GM18526 (cell line): ENCODE measurements around the gene CXCL8.

Experiments
- POLR2A ChIP-seq: IDR thresholded peaks from 3 replicates; pipeline ENCODE4 v1.6.1; 2011; ENCODE audit not compliant: insufficient read length; ENCODE audit errors: extremely low read depth

Gene CXCL8

DNA sequence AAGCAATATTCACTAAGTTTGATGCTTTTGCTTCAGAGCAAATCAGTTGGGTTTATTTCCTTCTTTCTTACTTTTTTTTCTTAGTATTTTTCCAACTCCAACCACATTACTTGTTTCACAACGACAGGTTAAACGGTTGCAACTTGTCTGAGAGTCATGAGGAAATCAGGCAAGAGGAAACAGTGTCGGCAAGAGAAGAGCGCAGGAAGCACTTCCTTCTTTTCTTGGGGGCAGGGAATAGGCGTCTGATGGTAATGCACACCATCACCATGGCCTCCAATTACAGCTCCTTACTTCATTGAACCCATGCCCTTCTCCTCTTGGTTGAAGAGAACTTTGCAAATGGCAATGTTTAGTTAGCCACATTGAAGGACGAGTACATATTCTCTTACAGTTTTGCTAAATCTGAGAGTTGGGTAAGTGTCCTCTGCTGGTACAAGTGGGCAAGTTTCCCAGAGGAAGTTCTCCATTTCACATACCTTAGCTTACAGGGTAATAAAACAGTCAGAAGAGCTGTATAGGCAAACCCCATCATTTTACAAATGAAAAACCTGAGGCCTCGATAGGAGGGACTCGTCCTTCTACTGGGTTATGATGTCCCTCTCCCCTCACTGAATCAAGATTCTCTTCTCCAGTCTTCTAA lies 8.3 kb upstream of the CXCL8 start:
- no peak for TF ChIP-seq POLR2A

DNA sequence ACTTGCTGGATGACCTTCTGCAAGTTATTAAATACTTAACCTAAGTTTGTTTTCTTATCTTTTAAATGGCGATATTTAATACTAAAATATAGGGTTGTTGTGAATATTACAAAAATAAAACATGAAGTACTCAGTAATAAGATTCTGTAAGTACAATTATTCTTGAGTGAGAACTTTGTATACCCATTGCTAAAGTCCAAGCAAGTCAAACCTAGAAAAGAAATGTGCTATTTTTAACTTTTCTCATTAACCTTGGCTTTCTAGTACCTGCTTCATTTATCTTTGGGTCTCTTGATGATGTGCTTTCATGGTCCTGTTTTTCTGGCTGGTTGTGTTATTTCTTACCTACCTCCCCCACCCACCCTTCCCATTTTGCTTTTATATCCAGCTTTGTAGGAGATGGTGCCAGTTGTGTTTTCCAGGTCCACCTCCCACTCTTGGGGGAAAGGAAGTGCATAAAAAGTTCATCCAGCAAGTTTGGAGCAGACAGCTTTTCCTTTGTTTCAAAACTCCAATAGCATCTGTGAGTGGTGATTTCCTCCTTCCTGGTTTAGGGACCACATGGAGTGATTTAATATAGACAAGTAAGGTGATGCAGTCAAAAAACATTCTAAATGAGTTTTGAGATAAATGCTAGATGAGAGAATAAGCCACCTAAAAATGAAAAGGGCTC lies 7.5 kb upstream of the CXCL8 start:
- no peak for TF ChIP-seq POLR2A

DNA sequence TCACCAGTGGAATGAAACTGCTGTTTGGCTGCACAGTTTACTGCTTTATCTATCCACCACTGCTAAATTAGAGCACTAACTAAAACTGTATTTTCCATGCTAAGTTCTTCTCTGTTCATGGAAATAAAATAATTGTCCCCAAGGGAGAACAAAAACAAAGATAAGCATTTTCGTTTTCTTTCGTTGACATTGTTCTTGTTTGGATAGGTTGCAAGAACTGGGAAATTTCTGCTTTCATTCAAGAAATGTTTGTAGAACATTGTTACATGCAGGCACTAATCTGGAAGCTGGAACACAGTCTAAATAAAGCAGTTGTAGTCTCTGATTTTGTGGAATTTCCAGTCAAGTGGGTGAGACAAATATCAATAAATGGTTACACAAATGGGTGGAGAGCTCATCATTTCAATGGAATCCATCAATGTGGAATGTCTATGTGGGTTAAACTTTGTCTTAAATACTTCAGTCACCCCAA lies 5.8 kb upstream of the CXCL8 start:
- no peak for TF ChIP-seq POLR2A

DNA sequence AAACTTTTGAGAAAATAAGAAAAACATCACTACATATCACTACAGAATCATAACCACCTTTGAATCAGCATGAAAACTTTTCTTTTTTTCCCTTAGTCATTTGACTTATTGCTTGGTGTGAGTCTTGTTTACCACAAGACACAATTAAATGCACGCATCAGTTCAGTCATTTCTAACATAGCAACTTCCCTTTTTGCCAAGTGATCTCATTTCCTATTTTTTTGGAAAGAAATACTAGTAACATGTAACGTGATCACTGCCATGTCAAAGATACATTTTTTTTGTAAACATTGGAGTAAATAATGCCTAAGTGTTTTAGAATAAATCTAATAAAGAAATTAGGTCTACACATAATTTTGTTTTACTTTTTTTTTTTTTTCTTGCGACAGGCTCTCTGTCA lies 5.1 kb upstream of the CXCL8 start:
- TF ChIP-seq POLR2A = no peak

DNA sequence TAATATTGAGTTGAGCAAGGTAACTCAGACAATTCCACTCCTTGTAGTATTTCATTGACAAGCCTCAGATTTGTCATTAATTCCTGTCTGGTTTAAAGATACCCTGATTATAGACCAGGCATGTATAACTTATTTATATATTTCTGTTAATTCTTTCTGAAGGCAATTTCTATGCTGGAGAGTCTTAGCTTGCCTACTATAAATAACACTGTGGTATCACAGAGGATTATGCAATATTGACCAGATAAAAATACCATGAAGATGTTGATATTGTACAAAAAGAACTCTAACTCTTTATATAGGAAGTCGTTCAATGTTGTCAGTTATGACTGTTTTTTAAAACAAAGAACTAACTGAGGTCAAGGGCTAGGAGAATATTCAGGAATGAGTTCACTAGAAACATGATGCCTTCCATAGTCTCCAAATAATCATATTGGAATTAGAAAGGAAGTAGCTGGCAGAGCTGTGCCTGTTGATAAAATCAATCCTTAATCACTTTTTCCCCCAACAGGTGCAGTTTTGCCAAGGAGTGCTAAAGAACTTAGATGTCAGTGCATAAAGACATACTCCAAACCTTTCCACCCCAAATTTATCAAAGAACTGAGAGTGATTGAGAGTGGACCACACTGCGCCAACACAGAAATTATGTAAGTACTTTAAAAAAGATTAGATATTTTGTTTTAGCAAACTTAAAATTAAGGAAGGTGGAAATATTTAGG lies 821 bp downstream of the CXCL8 start:
- TF ChIP-seq POLR2A = no peak

GRCh38 chr4:73741750-73742489 lies 1.6 kb downstream of the CXCL8 start:
- no peak for TF ChIP-seq POLR2A

- TF ChIP-seq POLR2A = no peak
These were observed 2.3 kb downstream of the CXCL8 start for GRCh38 chr4:73742490-73743160.

DNA sequence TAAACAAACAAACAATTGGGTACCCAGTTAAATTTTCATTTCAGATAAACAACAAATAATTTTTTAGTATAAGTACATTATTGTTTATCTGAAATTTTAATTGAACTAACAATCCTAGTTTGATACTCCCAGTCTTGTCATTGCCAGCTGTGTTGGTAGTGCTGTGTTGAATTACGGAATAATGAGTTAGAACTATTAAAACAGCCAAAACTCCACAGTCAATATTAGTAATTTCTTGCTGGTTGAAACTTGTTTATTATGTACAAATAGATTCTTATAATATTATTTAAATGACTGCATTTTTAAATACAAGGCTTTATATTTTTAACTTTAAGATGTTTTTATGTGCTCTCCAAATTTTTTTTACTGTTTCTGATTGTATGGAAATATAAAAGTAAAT lies 2.9 kb downstream of the CXCL8 start:
- TF ChIP-seq POLR2A = no peak

DNA sequence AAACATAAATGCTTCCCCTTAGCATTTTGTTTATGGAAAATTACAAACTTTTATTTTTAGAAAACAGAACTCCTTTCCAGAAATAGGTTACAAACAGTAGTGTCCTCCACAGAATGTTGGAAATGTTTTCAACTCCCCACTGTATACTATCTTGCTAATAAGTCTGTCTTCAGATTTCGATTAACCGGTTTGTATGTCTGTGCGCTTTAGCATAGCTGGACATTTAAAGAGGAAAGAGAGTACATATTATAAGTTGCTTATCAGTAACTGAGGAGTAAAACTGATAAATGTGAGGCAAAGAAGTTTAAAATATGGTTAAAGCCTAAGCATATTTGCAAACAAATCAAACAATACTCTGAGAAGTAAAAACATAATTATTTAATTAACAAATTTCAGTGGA lies 3.4 kb downstream of the CXCL8 start:
- TF ChIP-seq POLR2A = no peak

DNA sequence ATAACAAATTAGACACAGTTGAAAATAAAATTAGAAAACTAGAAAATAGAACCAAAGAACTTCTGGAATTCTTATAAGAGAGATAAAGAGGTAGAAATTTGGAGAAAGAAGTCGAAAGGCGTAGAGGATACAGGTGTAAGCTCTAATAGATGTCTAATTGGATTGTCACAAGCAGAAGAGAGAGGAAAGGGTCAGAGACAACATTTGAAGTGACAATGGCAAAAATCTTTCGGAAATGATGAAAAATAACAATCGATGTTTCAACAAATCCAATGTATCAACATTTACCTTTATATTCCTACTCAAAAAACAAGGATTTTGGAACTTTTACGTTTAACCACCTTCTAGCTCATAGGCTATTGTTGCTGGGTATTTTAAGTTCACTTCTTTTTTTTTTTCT lies 3.8 kb downstream of the CXCL8 start:
- no peak for TF ChIP-seq POLR2A

- no peak for TF ChIP-seq POLR2A
These were observed 10.4 kb downstream of the CXCL8 start for GRCh38 chr4:73750730-73751129.

GRCh38 chr4:73751166-73751565 lies 10.8 kb downstream of the CXCL8 start:
- no peak for TF ChIP-seq POLR2A

DNA sequence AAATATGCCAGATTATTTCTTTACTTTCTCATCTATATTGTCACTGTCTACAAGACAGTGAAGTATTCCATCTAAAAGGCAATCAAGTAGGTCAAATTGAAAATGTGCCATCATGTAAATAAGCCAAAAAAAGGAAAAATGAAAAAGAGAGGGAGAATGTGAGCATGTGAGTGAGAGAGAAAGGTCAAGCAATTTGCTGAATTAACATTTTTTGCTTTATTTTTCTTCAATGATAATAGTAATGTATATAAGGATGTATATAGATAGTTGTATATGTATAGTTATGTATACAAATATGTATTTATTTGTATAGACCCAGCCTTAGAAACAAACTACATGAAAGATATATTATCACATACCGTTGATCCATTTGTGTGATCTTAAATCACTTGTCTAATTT lies 11.5 kb downstream of the CXCL8 start:
- TF ChIP-seq POLR2A = no peak

- no peak for TF ChIP-seq POLR2A
These were observed 12.1 kb downstream of the CXCL8 start for GRCh38 chr4:73752424-73752823.

DNA sequence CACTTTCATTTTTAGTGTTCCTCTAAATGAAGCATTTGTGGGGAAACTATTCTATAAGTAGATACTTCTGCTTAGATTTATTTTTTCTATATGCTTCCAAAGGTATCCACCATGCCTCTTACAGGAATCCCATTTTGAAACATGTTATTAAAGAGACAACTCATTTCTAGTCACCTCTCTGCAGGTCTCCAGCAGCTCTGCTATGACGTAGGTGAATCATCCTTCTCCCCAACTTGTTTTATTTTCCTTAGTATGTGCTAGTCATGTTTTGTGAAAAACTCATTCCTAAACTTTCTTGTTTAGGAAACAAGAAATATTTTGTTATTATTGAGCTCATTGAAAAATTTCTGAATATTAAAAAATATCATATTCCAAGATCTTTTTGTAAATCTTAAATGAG lies 12.8 kb downstream of the CXCL8 start:
- TF ChIP-seq POLR2A = no peak
